Activated CD8-positive, alpha-beta T cell treated with anti-CD3 and anti-CD28 coated beads for 36 hours (primary cell): ENCODE data around the gene SPECC1. TPM values are rescaled to one million over a fixed set of nuclear protein-coding genes. Genes with fewer than 3 reads are reported as not detected.

ENCODE experiments used
- ATAC-seq: fragments of 200-7000 bp; cut with Tn5 transposase; one replicate; pipeline ENCODE4 v1.10.0; 2021; ENCODE audit warnings: mild to moderate bottlenecking, moderate library complexity
- CTCF ChIA-PET: fragments of 350-600 bp; sonication (Branson Sonifier 250); formaldehyde crosslinking; loops from one replicate; lab custom pipeline; 2021; ENCODE audit warnings: antibody characterized with exemption; lab: Charles Lee
- POLR2A ChIA-PET: fragments of 350-600 bp; sonication (Branson Sonifier 250); formaldehyde crosslinking; loops from one replicate; lab custom pipeline; 2021; ENCODE audit warnings: antibody characterized with exemption; lab: Charles Lee
- DNase-seq: peaks from one replicate; pipeline ENCODE4 v3.0.0-alpha.2; 2020
- H3K27ac Mint-ChIP-seq: one replicate; pipeline ENCODE4 v1.8.0; 2021; ENCODE audit warnings: mild to moderate bottlenecking, mixed read lengths
- H3K27me3 Mint-ChIP-seq: one replicate; pipeline ENCODE4 v1.8.0; 2021; ENCODE audit warnings: mixed read lengths
- H3K36me3 Mint-ChIP-seq: one replicate; pipeline ENCODE4 v1.8.0; 2021; ENCODE audit warnings: low read depth, mixed read lengths
- H3K4me1 Mint-ChIP-seq: one replicate; pipeline ENCODE4 v1.8.0; 2021; ENCODE audit warnings: low read depth, mixed read lengths
- H3K4me3 Mint-ChIP-seq: one replicate; pipeline ENCODE4 v1.8.0; 2021; ENCODE audit warnings: mild to moderate bottlenecking, moderate library complexity, mixed read lengths
- H3K9me3 Mint-ChIP-seq: one replicate; pipeline ENCODE4 v1.8.0; 2021; ENCODE audit warnings: mixed read lengths
- CTCF ChIP-seq: fragments of 200-600 bp; IDR thresholded peaks from one replicate; pipeline ENCODE4 v1.8.0; 2022; ENCODE audit warnings: antibody characterized with exemption, mild to moderate bottlenecking
- intact Hi-C: fragments of 100-400 bp; cut with micrococcal nuclease; formaldehyde crosslinking; loops from one replicate; pipeline ENCODE4 v1.10.0; 2022
- total RNA-seq, 2 experiments: library from RNA; stranded (reverse); gene quantifications; one replicate each; pipeline ENCODE4 v1.2.3, GENCODE V29; 2021

The SPECC1 gene
- total RNA-seq, 2 experiments from 2014 or later = 9.9 to 10.3 TPM

- no peak for ATAC-seq
- Mint-ChIP-seq H3K4me3 (no peak overlapping the region), H3K9me3 (no peaks in the 10 kb centered on the region), H3K27ac (no peak overlapping the region), H3K27me3 (no peaks in the 10 kb centered on the region), H3K4me1 (peaks cover 24% of the 10 kb centered on the region), H3K36me3 (no peaks in the 10 kb centered on the region)
- intact Hi-C loops = no loop called here
- ChIA-PET CTCF (no interaction called here), POLR2A (no interaction called here)
- no peak for DNase-seq
- TF ChIP-seq CTCF = no peak
Observed at GRCh38 chr17:20203018-20203417, 193.9 kb downstream of the SPECC1 start.

GRCh38 chr17:20203761-20204263 lies 194.7 kb downstream of the SPECC1 start:
- CTCF ChIA-PET = no interaction called here

GRCh38 chr17:20205609-20206008 lies 196.4 kb downstream of the SPECC1 start:
- intact Hi-C loops = no loop called here
- Mint-ChIP-seq H3K36me3 (no peaks in the 10 kb centered on the region), H3K27ac (peak overlapping the region; percentile 23), H3K27me3 (no peaks in the 10 kb centered on the region), H3K4me3 (no peak overlapping the region), H3K9me3 (no peaks in the 10 kb centered on the region), H3K4me1 (peaks cover 24% of the 10 kb centered on the region)
- ATAC-seq (no peak), DNase-seq (no peak)
- ChIA-PET POLR2A (interaction anchor here (1.0 to 1.5 kb wide), 5 partner anchors 14 to 224 kb away, joined by 3 to 4 read pairs (median 3); no protein-coding TSS in a partner anchor), CTCF (interaction anchor here (0.8 to 3.2 kb wide), 5 partner anchors 21 to 110 kb away, joined by 3 to 9 read pairs (median 5); no protein-coding TSS in a partner anchor)
- TF ChIP-seq CTCF = no peak

More at GRCh38 chr17:20203761-20204263, 194.7 kb downstream of the SPECC1 start:
- DNase-seq (no peak), ATAC-seq (no peak)
- Mint-ChIP-seq H3K27ac (no peak overlapping the region), H3K36me3 (no peaks in the 10 kb centered on the region), H3K27me3 (no peaks in the 10 kb centered on the region), H3K4me1 (peaks cover 24% of the 10 kb centered on the region), H3K9me3 (no peaks in the 10 kb centered on the region), H3K4me3 (no peak overlapping the region)
- no peak for TF ChIP-seq CTCF
- POLR2A ChIA-PET = no interaction called here
- intact Hi-C loops = no loop called here

GRCh38 chr17:20206068-20206467 lies 196.9 kb downstream of the SPECC1 start:
- no peak overlapping the region for H3K4me3 Mint-ChIP-seq
- peak overlapping the region; percentile 23 for H3K27ac Mint-ChIP-seq
- ChIA-PET POLR2A (interaction anchor here (1.0 to 1.5 kb wide), 5 partner anchors 15 to 224 kb away, joined by 3 to 4 read pairs (median 3); no protein-coding TSS in a partner anchor), CTCF (interaction anchor here (0.8 to 3.2 kb wide), 5 partner anchors 21 to 110 kb away, joined by 3 to 9 read pairs (median 6); no protein-coding TSS in a partner anchor)
- no peaks in the 10 kb centered on the region for H3K27me3 Mint-ChIP-seq
- ATAC-seq (peak; percentile 99), DNase-seq (peak; percentile 78)
- peaks cover 24% of the 10 kb centered on the region for H3K4me1 Mint-ChIP-seq
- H3K36me3 Mint-ChIP-seq = no peaks in the 10 kb centered on the region
- no peak for TF ChIP-seq CTCF
- intact Hi-C loops = no loop called here
- H3K9me3 Mint-ChIP-seq = no peaks in the 10 kb centered on the region

GRCh38 chr17:20206591-20206990 lies 197.4 kb downstream of the SPECC1 start:
- H3K27ac Mint-ChIP-seq = no peak overlapping the region
- H3K4me3 Mint-ChIP-seq = no peak overlapping the region
- intact Hi-C loops = no loop called here
- TF ChIP-seq CTCF = no peak
- H3K4me1 Mint-ChIP-seq = peaks cover 24% of the 10 kb centered on the region
- no peaks in the 10 kb centered on the region for H3K27me3 Mint-ChIP-seq
- CTCF ChIA-PET = interaction anchor here (1.5 to 3.2 kb wide), 3 partner anchors 84 to 101 kb away, joined by 6 to 9 read pairs (median 8); no protein-coding TSS in a partner anchor
- H3K9me3 Mint-ChIP-seq = no peaks in the 10 kb centered on the region
- no peaks in the 10 kb centered on the region for H3K36me3 Mint-ChIP-seq
- ATAC-seq (no peak), DNase-seq (no peak)
- POLR2A ChIA-PET = interaction anchor here (1.1 to 1.5 kb wide), 2 partner anchors 24 to 224 kb away, joined by 3 read pairs; no protein-coding TSS in a partner anchor
